KBM-7 (cell line): Measurements from ENCODE around the gene ANXA1.
A peak's percentile ranks its signal among the peaks of the same experiment; 100 is the strongest.

Experiments
- DNase-seq: peaks from one replicate; pipeline ENCODE4 v3.0.0-alpha.2; 2015
- in situ Hi-C: fragments of 300-500 bp; cut with MboI; formaldehyde crosslinking; loops from 2 replicates; pipeline ENCODE4 v1.14.3; 2020; ENCODE audit warnings: low sequenced_read_pairs, low pct_unique_long_range_greater_than_20kb, mixed read lengths

Gene ANXA1

GRCh38 chr9:73137286-73137899, 14.3 kb upstream of the ANXA1 start:
- in situ Hi-C loops: no loop called here

DNA sequence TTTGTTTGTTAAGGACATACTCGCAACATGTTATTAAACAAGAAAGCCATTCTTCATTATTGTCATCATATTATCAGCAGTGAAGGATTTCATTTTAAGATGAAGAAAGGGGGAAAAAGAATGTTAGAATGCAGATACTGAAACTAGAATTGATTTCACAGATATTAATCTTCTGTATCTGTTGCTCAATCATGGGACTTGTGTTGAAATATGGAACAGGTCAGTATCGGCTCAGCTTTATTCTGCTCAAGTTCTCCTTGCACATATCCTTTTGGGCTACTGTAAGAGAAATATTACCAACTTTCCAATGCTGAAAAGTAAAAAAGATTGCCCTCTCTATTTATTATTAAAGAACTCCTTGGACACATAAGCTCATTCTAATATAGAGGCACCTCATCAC, 13.8 kb upstream of the ANXA1 start:
- no peak for DNase-seq
- in situ Hi-C loops: no loop called here

More at GRCh38 chr9:73137286-73137899, 14.3 kb upstream of the ANXA1 start:
- DNase-seq: no peak

- DNase-seq: no peak
- in situ Hi-C loops: no loop called here
Observed at GRCh38 chr9:73138516-73138915, 13.1 kb upstream of the ANXA1 start.

DNA sequence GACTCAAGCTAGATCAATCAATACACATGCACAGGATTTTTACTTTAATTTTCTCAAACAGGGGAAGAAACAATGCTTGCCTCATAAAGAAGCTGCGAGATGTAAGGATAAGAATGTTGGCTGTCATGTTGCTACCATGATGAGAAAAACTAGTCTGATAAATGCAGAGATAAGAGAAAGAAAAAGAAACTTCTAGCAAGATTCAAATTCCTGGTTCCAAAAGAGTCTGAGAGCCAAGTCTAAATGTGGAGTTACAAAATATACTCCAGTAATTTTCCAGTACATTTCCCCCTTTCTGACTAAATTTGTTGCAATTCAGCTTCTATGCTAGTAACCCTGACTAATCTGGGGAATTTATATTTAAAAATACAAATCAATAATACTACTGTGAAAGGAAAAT, 10.4 kb upstream of the ANXA1 start:
- in situ Hi-C loops: no loop called here
- no peak for DNase-seq

DNA sequence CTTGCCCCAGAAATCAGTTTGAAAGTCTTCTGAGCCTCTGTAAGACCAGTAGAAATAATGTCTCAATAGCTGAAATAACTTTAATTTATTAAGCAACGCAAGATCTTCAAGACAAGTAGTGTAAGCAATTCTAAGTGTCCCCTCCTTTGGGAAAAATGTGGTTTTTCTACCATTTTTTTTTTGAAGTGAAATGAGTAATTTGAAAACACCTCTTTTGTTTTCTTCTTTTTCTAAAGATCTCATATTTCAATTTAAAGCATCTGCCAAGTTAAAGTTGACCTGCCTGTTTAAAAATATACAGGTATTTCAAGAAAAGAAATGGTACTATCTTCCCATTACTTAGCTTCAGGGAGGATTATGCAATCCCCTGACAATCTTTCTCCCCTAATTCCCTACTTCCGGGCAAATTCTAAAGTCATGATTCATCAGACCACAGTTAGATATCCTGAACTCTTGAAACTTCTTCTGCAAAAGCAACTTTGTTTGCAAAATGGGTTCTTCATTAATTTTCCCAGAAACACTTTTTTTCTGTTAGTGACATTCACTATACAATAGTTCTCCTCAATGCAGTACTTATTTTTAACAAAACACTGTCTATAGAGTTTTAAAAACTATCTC, 7.8 kb upstream of the ANXA1 start:
- peak; percentile 77 for DNase-seq
- in situ Hi-C loops: no loop called here

DNA sequence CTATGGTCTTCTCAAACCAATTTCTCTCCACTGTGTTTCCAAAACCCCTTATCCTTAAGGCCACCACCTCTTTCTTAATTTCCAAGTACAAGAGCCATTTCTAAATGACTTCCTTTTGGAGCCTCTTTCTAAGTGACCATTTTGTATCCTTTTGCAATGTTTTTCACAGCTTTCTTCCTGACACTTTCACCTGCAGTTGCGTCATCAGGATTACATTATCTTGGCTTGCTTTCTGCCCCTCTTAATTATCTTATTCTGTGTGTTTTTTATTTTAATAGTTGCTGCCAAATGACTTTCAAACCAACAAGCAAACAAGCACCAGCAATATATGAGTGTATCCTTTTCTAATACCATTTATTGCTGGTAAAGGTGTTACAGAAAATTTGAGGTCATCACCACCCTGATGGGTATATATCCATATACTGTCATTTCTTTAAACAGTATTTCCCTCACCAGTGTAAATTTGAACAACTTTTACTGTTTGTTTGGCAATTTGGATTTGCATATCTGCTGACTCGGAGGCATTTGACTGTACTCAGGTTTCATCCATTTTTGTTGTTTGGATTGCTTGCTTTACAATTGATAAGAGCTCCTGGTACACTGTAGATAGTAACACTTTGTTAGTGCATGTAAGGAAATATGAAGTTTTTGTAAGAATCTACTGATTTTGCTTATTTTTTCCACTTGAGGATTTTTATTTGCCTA, 5.4 kb upstream of the ANXA1 start:
- DNase-seq: no peak
- in situ Hi-C loops: no loop called here

DNA sequence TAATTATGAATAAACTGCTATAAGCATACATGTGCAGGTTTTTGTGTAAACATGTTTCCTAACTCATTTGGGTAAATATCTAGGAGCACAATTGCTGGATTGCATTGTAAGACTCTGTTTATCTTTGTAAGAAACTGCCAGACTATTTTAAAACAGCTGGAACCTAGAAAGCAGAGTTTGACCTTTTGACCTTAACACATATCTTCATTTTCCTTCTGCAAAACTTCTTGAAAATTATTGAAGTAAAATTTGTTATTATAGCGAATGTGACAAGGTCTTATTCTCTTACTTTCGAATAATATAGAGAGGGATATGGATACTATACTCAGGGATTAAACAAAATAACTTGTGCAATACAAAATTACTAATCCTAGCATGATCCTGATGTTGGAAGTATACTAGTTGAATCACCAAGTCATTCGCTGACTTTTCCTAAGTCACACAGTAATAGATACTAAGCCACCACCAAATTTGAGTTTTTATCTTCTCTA, 3.2 kb upstream of the ANXA1 start:
- in situ Hi-C loops: no loop called here
- no peak for DNase-seq

DNA sequence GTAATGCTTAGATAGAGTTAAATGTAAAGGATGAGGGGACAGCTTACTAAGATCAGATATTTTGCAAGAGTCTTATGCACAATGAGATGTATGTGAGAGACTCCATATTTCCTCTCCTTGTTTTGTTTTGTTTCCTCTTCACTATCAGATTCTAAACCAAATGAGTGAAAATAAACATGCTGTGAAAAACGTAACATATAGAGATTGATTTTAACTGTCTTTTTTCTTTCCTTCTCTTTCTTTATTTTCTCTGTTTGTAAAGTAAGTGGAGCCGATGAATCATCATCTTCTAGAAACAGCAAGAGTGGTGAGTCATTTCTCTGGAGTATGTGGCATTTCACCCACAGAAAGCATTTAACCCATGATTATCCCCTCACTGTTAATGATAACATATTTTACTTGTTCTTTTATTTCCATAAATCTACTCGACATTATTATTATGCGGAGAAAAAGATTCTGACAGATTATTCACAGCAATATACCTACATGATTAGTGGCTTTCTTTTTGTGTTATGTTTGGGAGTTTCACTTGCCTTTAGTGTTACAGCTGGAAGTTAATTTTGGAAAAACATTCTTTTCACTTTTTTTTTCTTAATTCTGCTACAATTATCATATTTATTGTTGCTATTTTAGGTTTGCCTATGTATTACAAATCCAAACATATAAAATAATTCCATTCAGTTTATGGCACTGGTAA, 2.1 kb upstream of the ANXA1 start:
- in situ Hi-C loops: no loop called here
- peak; percentile 61 for DNase-seq

- DNase-seq: no peak
- in situ Hi-C loops: no loop called here
Observed at GRCh38 chr9:73152543-73152844, 829 bp downstream of the ANXA1 start.

- in situ Hi-C loops: no loop called here
- DNase-seq: no peak
Observed at GRCh38 chr9:73152953-73153352, 1.3 kb downstream of the ANXA1 start.

GRCh38 chr9:73153793-73154227, 2.1 kb downstream of the ANXA1 start:
- no peak for DNase-seq
- in situ Hi-C loops: no loop called here

- in situ Hi-C loops: no loop called here
- DNase-seq: no peak
Observed at GRCh38 chr9:73154271-73154670, 2.6 kb downstream of the ANXA1 start.

DNA sequence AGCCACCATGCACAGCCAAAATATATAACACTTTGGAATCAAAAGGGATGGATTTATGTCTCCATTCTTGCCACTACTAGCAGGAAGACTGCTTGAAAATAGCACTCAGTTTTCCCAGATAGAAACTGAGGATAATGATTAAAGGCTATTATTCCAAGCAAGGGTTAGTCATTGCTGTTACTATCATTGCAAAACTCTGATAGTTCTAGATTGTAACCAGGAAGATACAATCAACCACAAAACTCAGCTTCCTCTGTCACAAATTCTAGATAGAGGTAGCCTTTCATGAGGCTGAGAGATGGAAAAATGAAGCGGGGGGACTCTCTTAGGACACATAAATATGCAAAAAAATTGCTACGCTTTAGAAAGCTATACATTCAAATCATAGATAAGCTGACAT, 3.1 kb downstream of the ANXA1 start:
- in situ Hi-C loops: no loop called here
- peak; percentile 54 for DNase-seq

DNA sequence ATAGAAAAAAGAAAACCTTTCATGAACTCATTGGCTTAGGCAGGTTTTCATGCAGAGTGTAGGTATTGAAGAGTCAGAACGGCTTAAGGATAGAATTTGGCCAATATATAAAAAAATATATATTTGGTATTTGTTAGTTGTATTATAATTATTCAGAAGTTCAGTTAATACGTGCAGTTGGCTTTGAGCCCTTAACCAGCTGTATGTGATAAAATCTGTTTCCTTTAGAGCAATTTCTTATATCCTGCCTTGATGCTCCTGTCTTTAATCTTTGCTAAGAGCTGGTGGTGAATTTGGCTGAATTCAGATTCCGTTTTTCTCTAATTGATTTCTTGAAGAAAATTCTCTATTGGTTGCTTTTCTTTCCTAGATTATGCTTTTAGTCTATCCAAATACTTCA, 3.7 kb downstream of the ANXA1 start:
- no peak for DNase-seq
- in situ Hi-C loops: no loop called here

DNA sequence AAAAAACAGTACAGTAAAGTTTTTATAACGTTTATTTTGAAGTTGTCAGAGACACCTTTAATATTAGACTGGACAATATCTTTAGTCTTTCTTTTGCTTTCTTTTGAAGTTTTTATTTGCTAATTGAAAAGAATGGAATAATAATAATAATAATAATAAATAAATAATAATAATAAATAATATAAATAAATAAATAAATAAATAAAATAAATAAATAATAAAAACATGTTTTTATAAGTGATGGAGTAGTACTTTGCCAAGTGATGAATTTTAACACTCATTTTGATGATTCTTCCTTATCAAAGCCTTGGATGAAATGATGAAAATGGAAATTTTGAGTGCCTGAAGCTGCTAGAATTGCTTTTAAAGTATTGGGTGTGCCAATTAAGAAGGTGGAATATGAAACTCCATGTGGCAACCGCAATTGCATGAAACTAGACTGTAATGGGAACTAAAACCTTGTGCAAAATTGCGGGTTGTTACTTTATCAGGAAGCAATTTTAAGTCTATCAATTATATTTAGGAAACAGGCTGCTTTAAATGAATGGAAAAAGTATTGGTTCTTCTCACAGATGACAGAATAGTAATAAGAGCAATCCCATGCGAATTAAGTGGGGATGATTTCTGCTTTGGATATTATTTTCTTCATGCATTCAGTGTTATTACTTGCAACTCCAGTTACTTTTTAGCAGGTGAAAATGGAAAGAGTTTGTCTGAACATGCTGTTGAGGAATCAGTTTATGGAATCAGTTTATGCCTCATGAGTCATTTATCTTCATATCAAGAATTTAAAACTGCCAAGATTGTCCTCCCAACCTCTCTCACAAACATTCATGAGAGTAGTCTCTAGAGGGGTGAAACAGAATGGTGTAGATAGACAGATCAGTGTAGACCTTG, 4.6 kb downstream of the ANXA1 start:
- in situ Hi-C loops: no loop called here

GRCh38 chr9:73156865-73157187, 5.2 kb downstream of the ANXA1 start:
- in situ Hi-C loops: no loop called here
- DNase-seq: no peak

More for the DNA sequence above, 4.6 kb downstream of the ANXA1 start:
- DNase-seq: no peak

GRCh38 chr9:73157811-73158210, 6.1 kb downstream of the ANXA1 start:
- in situ Hi-C loops: no loop called here
- DNase-seq: no peak

DNA sequence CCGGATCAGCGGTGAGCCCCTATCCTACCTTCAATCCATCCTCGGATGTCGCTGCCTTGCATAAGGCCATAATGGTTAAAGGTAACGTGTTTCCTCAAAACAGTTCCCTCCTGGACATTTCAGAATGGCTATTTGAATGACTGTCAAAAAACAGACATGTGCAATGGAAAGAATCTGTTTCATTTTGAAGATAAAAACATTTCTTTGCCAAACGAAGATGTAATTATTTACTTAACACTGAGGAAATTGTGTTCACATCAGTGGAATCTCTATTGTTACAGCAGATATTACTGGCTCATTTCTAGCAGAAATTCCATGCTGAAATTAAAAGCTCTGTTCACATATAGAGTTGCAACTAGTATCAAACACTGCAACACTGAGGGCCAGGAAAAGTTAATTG, 7.1 kb downstream of the ANXA1 start:
- no peak for DNase-seq
- in situ Hi-C loops: no loop called here

DNA sequence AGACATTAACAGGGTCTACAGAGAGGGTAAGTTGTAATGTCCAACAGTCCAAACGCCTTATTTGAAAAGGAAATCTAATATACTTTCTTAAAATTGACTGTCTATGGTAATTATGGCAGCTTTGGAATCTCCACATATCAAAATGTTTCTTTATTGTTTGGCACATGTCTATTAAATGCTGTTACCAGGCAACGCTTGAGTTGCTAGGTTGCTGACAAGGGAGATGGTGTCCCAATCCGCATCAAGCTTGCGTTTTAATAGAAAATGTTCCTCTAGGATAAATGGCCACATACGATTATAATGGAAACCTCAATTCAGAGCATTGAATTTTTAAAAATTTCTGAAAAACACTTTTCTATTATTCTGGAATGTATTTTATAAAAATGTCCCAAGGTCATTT, 9.2 kb downstream of the ANXA1 start:
- in situ Hi-C loops: no loop called here
- DNase-seq: no peak
